Stimulated activated CD4-positive, alpha-beta T cell treated with anti-CD3 and anti-CD28 coated beads, Interleukin-1b, Interleukin-23, amount 100 ng/mL, for 1 hour (primary cell): Measurements from ENCODE around the gene OTULIN.

Experiments used
- DNase-seq, 2 donors: peaks; one replicate each; pipeline ENCODE4 v3.0.0-alpha.2; 2020; ENCODE audit warnings: low read depth in 2 of 2

OTULIN gene

GRCh38 chr5:14696851-14697250 lies 32.3 kb downstream of the OTULIN start:
- no peak for DNase-seq

GRCh38 chr5:14698495-14698894 lies 34.0 kb downstream of the OTULIN start:
- no peak for DNase-seq

- DNase-seq = no peak
Observed at GRCh38 chr5:14699159-14699558, 34.6 kb downstream of the OTULIN start.

GRCh38 chr5:14699807-14700400 lies 35.4 kb downstream of the OTULIN start:
- no peak for DNase-seq

- no peak for DNase-seq
Observed at GRCh38 chr5:14700478-14701436, 36.2 kb downstream of the OTULIN start.

GRCh38 chr5:14701556-14701955 lies 37.0 kb downstream of the OTULIN start:
- no peak for DNase-seq

GRCh38 chr5:14702238-14702839 lies 37.8 kb downstream of the OTULIN start:
- DNase-seq = no peak

GRCh38 chr5:14705556-14705955 lies 41.0 kb downstream of the OTULIN start:
- no peak for DNase-seq

GRCh38 chr5:14706615-14707021 lies 42.1 kb downstream of the OTULIN start:
- DNase-seq = no peak

GRCh38 chr5:14707811-14708390 lies 43.4 kb downstream of the OTULIN start:
- no peak for DNase-seq

GRCh38 chr5:14708551-14708950 lies 44.0 kb downstream of the OTULIN start:
- DNase-seq = no peak

GRCh38 chr5:14710313-14710994 lies 45.9 kb downstream of the OTULIN start:
- DNase-seq = no peak

- no peak for DNase-seq
Observed at GRCh38 chr5:14712131-14712530, 47.6 kb downstream of the OTULIN start.

- no peak for DNase-seq
Observed at GRCh38 chr5:14712666-14713065, 48.1 kb downstream of the OTULIN start.

- DNase-seq = no peak
Observed at GRCh38 chr5:14713476-14714390, 49.2 kb downstream of the OTULIN start.

- no peak for DNase-seq
Observed at GRCh38 chr5:14714706-14715105, 50.2 kb downstream of the OTULIN start.

- DNase-seq = no peak
Observed at GRCh38 chr5:14715481-14715880, 51.0 kb downstream of the OTULIN start.

- no peak for DNase-seq
Observed at GRCh38 chr5:14716755-14717752, 52.5 kb downstream of the OTULIN start.

- no peak for DNase-seq
Observed at GRCh38 chr5:14718778-14719177, 54.3 kb downstream of the OTULIN start.
